Left kidney (tissue), 8 donors: ENCODE measurements around the gene CALML4. TPM values are rescaled to one million over a fixed set of nuclear protein-coding genes. Genes with fewer than 3 reads are reported as not detected.
"Not testable (repeated sequence)": the region's sequence is repeated elsewhere in the genome, so short reads cannot be mapped to it uniquely, and the experiment has no call there.

ENCODE experiments used
- DNase-seq: peaks from one replicate; pipeline ENCODE4 v3.0.0-alpha.2; 2013
- long read RNA-seq, 8 donors: transcript quantifications; one replicate each; lab custom pipeline, GENCODE V29; 2026
- polyA plus RNA-seq: library from polyadenylated mRNA; unstranded; fragments of 120-200 nt; gene quantifications from one replicate; pipeline ENCODE4 v1.2.1, GENCODE V29; 2013; ENCODE audit not compliant: insufficient read length

The CALML4 gene, protein sequence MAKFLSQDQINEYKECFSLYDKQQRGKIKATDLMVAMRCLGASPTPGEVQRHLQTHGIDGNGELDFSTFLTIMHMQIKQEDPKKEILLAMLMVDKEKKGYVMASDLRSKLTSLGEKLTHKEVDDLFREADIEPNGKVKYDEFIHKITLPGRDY
- polyA plus RNA-seq = 34.3 TPM
- long read RNA-seq, donor 1, full-length matches to known transcripts = 21 of 21 reads
- long read RNA-seq, donor 1, partial matches to known transcripts = 0 of 21 reads
- long read RNA-seq, donor 1, other reads (novel, unspliced or antisense) = 0 of 21 reads
- long read RNA-seq, donor 2, full-length matches to known transcripts = 23 of 23 reads
- long read RNA-seq, donor 2, partial matches to known transcripts = 0 of 23 reads
- long read RNA-seq, donor 2, other reads (novel, unspliced or antisense) = 0 of 23 reads
- long read RNA-seq, donor 3, full-length matches to known transcripts = 17 of 17 reads
- long read RNA-seq, donor 3, partial matches to known transcripts = 0 of 17 reads
- long read RNA-seq, donor 3, other reads (novel, unspliced or antisense) = 0 of 17 reads
- long read RNA-seq, donor 4, full-length matches to known transcripts = 4 of 4 reads
- long read RNA-seq, donor 4, partial matches to known transcripts = 0 of 4 reads
- long read RNA-seq, donor 4, other reads (novel, unspliced or antisense) = 0 of 4 reads
- long read RNA-seq, donor 5, full-length matches to known transcripts = 46 of 52 reads
- long read RNA-seq, donor 5, partial matches to known transcripts = 6 of 52 reads
- long read RNA-seq, donor 5, other reads (novel, unspliced or antisense) = 0 of 52 reads
- long read RNA-seq, donor 6, full-length matches to known transcripts = 21 of 21 reads
- long read RNA-seq, donor 6, partial matches to known transcripts = 0 of 21 reads
- long read RNA-seq, donor 6, other reads (novel, unspliced or antisense) = 0 of 21 reads
- long read RNA-seq, donor 7, transcript CALML4-206 (5 exons, 987 nt) = major isoform, 9 of 17 reads
- long read RNA-seq, donor 7, transcript CALML4-205 (2 exons, 620 nt) = minor isoform, 6 of 17 reads
- long read RNA-seq, donor 7, partial matches to known transcripts = 0 of 17 reads
- long read RNA-seq, donor 7, other reads (novel, unspliced or antisense) = 0 of 17 reads
- long read RNA-seq, donor 8, full-length matches to known transcripts = 8 of 8 reads
- long read RNA-seq, donor 8, partial matches to known transcripts = 0 of 8 reads
- long read RNA-seq, donor 8, other reads (novel, unspliced or antisense) = 0 of 8 reads

GRCh38 chr15:68204776-68205557 lies at the start of gene CALML4:
CALML4 (minus strand) TSS chr15:68205332; CDS start chr15:68205247, 85 bp downstream.
- peak; percentile 69 for DNase-seq

- DNase-seq = peak; percentile 78
Measured at GRCh38 chr15:68252925-68253534, 47.9 kb upstream of the CALML4 start.

GRCh38 chr15:68249058-68249713 lies 44.1 kb upstream of the CALML4 start:
- DNase-seq = no peak

GRCh38 chr15:68244235-68244634 lies 39.1 kb upstream of the CALML4 start:
- DNase-seq = no peak

DNA sequence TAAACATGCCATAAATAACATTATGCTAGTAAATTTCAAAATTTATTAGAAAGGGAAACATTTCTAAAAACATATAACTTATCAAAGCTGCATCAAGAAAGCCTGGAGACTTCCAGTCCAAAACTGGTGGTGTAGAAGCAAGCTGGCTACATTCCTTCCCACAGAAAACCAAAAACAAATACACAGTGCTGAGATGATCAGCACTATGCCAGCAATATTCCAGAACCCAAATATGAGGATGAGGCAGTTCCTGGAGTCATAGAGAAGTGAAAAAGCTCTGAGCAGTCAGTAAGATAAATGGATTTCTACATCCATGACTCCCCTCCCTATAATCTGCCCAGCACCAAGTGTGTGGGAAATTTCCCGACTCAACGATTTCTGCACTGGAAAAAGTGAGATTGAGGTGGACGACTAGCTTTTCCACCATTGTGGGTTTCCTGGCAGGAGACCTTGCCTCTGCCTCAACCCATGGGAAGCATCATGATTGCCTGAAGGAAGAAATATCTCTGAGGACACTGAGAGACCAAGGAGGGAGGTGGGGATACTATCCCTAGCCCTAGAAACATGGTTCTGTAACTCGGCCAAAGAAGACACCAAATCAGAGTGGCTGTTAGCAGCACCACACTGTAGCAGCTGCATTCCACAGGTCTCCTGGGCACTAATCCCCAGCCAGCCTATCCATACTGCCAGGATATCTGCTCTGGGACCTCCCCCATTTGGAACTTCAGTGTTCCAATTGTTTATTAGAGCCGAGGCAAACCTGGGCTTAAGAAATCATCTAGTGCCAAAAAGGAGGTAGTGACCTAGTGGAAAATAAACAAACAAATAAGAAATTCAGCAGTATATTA lies 36.2 kb upstream of the CALML4 start:
- DNase-seq = no peak

DNA sequence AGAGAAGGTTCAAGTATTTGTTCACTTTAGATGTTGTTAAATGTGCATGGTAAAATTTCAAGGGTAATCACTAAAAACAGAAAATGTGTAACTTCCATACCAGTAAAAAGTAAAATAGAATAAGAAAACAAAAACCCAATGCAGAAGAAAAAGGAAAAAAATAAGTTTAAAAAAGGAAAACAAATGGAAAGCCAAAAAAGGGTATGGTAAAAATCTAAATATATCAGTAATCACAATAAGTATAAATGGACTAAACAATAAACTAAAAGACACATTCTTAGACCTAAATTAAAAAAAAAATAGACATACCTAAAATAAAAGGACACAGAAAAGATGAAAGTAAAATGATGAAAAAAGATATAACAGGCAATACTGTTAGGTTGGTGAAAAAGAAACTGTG lies 33.9 kb upstream of the CALML4 start:
- no peak for DNase-seq

DNA sequence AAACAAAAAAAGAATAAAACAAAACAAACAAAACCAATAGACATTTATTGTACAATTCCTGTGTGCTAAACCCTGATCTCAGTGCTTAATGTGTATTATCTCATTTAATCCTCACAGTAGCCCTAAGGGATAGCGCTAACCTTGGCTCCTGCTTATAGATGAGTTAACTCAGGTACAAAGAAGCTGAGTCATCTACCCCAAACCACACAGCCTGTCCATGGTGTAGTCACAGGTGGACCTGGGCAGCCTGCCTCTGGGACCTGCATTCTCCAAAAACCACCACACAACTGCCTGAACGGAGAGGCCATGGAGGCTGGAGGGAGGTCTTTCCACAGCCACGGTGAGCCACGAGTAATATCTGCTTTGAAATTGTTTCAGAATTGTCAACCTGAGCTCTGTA lies 29.9 kb upstream of the CALML4 start:
- DNase-seq = no peak

GRCh38 chr15:68234520-68234919 lies 29.4 kb upstream of the CALML4 start:
- not testable (repeated sequence) for DNase-seq

GRCh38 chr15:68234060-68234459 lies 28.9 kb upstream of the CALML4 start:
- DNase-seq = no peak

DNA sequence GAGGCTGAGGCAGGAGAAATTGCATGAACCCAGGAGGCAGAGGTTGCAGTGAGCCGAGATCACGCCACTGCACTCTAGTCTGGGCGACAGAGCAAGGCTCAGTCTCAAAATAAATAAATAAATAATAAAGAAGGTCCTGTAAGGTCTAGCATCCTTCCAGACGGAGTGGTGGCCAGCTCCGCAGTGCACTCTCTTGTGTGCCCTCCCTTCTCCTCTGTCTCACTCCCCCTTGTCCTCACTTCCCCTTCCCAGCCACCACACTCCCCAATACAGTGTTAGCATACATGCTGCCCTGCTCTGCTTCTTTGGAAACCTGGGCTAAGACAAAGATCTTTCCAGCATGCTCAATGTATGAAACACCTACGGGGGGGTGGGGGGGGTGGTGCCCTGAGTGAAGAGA lies 27.8 kb upstream of the CALML4 start:
- no peak for DNase-seq

DNA sequence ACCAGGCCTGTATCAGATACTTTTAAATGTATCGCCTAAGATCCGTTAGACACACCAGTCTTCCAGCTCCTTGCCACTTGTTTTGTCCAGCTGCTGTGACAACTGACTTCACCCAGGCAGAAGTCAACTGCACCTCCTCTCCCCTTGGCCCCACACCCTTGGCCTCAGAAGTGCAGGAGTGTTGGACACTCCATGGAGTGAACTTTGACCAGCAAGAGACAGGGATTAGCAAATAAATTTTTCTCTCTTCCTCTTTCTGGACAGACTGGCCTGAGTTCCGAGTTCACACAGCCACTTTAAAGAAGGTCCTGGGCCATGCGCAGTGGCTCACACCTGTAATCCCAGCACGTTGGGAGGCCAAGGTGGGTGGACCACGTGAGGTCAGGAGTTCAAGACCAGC lies 27.3 kb upstream of the CALML4 start:
- no peak for DNase-seq

- DNase-seq = no peak
Measured at GRCh38 chr15:68231102-68231818, 26.1 kb upstream of the CALML4 start.

- DNase-seq = no peak
Measured at GRCh38 chr15:68230157-68231100, 25.3 kb upstream of the CALML4 start.

DNA sequence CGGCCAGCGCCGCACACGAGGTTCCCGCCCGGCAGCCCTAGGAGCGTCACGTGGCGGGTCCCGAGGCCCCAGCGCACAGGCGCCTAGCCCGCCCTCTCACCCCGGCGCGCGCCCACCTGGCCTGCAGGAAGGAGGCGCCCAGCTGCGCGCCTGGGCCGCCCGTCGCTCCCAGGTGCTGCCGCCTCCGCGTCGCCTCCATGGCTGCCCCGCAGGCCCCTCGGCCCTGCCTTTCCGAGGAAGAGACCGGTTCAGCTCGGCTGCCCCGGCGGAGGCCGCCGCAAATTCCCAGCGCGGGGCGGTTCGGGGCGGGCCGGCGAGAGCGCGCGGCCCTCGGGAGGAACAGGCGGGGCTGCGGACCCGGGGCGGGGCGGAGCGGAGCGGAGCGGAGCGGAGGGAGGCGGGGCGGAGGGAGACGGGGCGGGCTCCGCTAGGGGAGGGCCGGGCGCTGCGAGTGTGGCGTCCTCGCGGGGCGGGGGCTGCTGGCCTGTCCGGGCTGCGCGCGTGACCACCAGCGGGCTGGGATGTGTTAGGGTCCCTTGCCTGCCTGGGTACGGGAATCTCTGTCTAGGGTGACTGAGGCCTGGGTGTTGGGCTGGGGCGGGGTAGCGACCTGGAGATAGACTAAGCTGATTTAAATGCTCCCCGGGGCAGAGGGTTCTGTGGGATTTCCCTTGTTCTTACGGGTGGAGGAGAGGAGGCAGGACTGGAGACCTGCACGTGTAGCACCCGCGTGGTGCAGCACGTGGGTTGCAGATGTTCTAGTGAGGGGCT lies 24.4 kb upstream of the CALML4 start, which contains the start of gene CLN6:
Gene CLN6, minus strand, starts transcription at position 343 of the 771 bp plus-strand sequence. Its CDS starts 144 bp downstream, at position 199.
- peak; percentile 76 for DNase-seq

- no peak for DNase-seq
Measured at GRCh38 chr15:68228971-68229385, 23.8 kb upstream of the CALML4 start.
